HUES6 (cell line): ENCODE results near the gene SPATA22.

Experiments used
- H3K27ac ChIP-seq: 2 replicates; pipeline ENCODE4 v1.7.0; 2013; ENCODE audit warnings: low read depth, mild to moderate bottlenecking, low read length, inconsistent platforms
- H3K27me3 ChIP-seq: 2 replicates; pipeline ENCODE4 v1.6.1; 2013; ENCODE audit warnings: low read length; ENCODE audit not compliant: control insufficient read depth, insufficient read depth
- H3K36me3 ChIP-seq: 2 replicates; pipeline ENCODE4 v1.6.1; 2013; ENCODE audit warnings: low read length; ENCODE audit not compliant: control insufficient read depth, insufficient read depth
- H3K4me1 ChIP-seq: 2 replicates; pipeline ENCODE4 v1.6.1; 2013; ENCODE audit warnings: low read length; ENCODE audit not compliant: control insufficient read depth, insufficient read depth
- H3K4me3 ChIP-seq: 2 replicates; pipeline ENCODE4 v1.5.1; 2013; ENCODE audit warnings: low read depth, low read length
- H3K9ac ChIP-seq: one replicate; pipeline ENCODE4 v1.6.1; 2013; ENCODE audit warnings: mild to moderate bottlenecking, low read length
- H3K9me3 ChIP-seq: 2 replicates; pipeline ENCODE4 v1.6.1; 2013; ENCODE audit warnings: low read depth, low read length; ENCODE audit not compliant: control insufficient read depth, insufficient read depth

SPATA22 gene

DNA sequence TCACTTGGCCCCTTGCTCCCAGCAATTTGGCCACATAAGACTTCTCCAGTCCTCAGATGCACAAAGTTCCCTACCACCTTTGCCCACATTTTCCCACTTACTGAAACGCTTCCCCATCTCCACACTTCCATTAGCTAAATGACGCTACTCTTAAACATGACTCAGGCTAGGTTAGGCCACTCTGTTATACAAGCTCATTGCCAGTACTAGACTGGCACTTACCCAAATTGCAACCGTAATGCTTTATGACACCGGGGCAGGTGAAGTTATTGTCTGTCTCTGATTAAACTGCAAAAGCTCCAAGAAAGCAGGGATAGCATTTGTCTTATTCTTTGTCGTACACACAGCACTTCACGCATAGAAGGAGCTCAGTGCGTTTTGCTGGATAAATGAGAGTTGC lies 33.4 kb upstream of the SPATA22 start:
- H3K27me3 ChIP-seq: no peaks in the 10 kb centered on the region
- no peak overlapping the region for H3K4me3 ChIP-seq
- H3K4me1 ChIP-seq: no peaks in the 10 kb centered on the region
- no peak overlapping the region for H3K27ac ChIP-seq
- no peak overlapping the region for H3K9ac ChIP-seq
- no peaks in the 10 kb centered on the region for H3K36me3 ChIP-seq
- peaks cover 9% of the 10 kb centered on the region for H3K9me3 ChIP-seq

DNA sequence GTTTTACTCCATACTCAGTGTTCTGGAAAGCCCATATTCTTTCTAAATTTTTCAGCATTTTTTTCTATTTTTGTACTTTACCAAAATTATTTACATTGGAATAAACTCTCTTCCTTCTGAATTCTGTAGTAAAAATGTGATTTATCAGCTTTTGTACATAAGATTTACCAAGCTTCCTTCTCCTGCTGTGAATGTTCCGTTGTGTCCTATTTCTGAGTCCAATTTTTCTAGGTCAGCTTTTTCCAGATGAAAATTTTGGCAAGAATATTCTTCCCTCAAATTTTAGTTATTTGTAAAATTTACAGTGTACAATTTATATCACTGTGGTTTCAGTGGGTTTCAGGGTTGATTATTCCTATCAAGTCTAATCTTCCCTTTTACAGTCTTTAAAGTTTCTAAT lies 31.7 kb upstream of the SPATA22 start:
- no peak overlapping the region for H3K4me3 ChIP-seq
- H3K27ac ChIP-seq: no peak overlapping the region
- H3K27me3 ChIP-seq: no peaks in the 10 kb centered on the region
- H3K36me3 ChIP-seq: no peaks in the 10 kb centered on the region
- H3K4me1 ChIP-seq: peaks cover 3% of the 10 kb centered on the region; the same call in 1 of the 2 replicates
- H3K9ac ChIP-seq: no peak overlapping the region
- peaks cover 15% of the 10 kb centered on the region for H3K9me3 ChIP-seq

DNA sequence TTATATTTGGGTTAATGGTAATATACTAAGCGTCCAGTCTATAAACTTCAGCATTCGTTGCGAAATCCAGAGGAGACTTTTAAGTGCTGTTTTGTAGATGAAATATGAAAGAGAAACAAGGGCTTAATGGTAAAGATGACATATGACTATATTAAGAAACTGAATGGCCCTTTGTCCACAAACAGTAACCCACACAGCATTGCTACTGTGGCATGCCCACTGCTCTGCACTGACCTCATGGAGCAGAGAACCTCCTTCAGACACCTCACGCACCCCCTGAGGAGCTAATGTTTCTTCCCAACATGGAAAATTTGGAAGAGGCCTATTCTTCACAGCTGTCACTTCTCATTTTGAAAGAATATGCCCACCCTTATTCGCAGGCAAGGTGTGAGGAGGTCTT lies 30.8 kb upstream of the SPATA22 start:
- Histone ChIP-seq H3K36me3 (no peaks in the 10 kb centered on the region), H3K27ac (no peak overlapping the region), H3K9ac (no peak overlapping the region), H3K9me3 (peaks cover 15% of the 10 kb centered on the region), H3K4me1 (peaks cover 9% of the 10 kb centered on the region; the same call in 1 of the 2 replicates), H3K27me3 (no peaks in the 10 kb centered on the region), H3K4me3 (no peak overlapping the region)

DNA sequence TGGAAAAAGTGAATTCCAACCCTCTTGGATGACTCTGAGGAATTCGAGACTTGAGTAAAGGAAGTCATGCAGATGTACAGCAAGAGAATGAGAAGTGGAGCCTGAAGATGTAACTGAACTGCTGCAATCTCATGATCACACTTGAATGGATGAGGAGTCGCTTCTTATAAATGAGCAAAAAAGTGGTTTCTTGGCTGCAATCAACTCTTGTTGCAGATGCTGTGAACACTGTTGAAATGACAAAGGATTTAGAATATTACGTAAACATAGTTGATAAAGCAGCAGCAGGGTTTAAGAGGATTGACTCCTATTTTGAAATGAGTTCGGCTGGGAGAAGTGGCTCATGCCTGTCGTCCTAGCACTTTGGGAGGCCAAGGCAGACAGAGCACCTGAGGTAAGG lies 29.7 kb upstream of the SPATA22 start:
- Histone ChIP-seq H3K4me3 (no peak overlapping the region), H3K4me1 (peaks cover 9% of the 10 kb centered on the region; the same call in 1 of the 2 replicates), H3K9ac (no peak overlapping the region), H3K36me3 (no peaks in the 10 kb centered on the region), H3K27me3 (no peaks in the 10 kb centered on the region), H3K27ac (no peak overlapping the region), H3K9me3 (peaks cover 15% of the 10 kb centered on the region)

DNA sequence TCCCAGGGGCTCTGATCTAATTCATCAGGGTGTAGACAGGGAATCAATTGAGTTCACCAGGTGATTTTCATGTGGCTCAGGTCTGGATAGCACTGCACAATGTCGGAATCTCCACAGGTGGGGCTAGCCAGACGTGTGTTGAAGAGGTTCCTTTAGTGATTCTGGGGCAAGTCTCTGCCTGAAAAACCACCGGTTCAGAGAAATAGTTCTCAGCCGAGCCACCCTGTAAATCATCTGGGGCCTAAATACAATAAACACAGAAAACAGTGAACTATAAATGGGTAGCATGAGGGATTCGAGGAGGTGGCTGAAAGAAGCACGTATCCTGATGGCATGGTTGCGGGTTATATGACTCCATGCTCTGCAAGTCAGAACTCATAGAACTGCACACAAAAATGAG lies 25.5 kb upstream of the SPATA22 start:
- no peaks in the 10 kb centered on the region for H3K36me3 ChIP-seq
- no peak overlapping the region for H3K4me3 ChIP-seq
- no peak overlapping the region for H3K27ac ChIP-seq
- H3K4me1 ChIP-seq: peaks cover 9% of the 10 kb centered on the region; the same call in 1 of the 2 replicates
- no peak overlapping the region for H3K9ac ChIP-seq
- peaks cover 15% of the 10 kb centered on the region for H3K9me3 ChIP-seq
- no peaks in the 10 kb centered on the region for H3K27me3 ChIP-seq

DNA sequence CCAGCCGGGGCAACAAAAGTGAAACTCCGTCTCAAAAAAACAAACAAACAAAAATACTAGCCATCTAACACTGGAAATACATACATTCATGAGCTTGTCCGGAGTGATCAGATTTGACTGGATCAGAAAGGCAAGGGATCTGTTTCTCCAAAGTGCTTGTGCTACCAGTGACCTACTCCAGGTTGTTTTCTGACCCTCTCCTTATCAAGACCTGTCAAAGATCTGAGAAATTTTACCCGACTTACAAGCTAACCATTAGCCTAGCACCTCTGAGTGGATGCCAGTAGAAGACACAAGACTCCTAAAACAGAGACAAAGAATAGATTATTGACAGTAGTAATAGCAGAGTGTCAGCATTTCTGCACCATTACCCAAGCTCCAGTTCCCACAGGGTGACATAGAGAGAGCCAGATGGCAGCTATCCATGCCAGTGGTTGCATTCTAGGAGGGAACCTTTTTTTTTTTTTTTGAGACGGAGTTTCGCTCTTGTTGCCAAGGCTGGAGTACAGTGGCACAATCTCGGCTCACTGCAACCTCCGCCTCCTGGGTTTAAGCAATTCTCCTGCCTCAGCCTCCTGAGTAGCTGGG lies 14.0 kb upstream of the SPATA22 start:
- H3K4me1 ChIP-seq: peaks cover 38% of the 10 kb centered on the region
- H3K36me3 ChIP-seq: no peaks in the 10 kb centered on the region
- no peak overlapping the region for H3K27ac ChIP-seq
- H3K4me3 ChIP-seq: no peak overlapping the region
- no peak overlapping the region for H3K9ac ChIP-seq
- H3K9me3 ChIP-seq: no peaks in the 10 kb centered on the region
- no peaks in the 10 kb centered on the region for H3K27me3 ChIP-seq

DNA sequence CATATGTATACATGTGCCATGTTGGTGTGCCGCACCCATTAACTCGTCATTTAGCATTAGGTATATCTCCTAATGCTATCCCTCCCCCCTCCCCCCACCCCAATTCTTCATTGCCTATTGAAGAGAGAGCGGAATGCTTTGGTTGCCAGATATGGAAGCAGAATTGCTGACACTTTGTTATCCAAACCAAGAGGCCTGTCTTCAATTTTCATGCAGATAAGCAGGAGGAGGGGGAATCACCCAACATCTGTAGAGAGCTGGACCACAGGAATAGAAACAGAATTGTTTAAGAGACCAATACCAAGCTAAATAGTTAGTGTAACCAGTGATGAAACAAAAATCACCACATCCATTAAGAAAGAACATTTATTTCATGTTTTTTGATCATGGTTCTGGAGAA lies 11.2 kb upstream of the SPATA22 start:
- H3K4me1 ChIP-seq: peaks cover 26% of the 10 kb centered on the region
- H3K27ac ChIP-seq: no peak overlapping the region
- H3K4me3 ChIP-seq: no peak overlapping the region
- no peaks in the 10 kb centered on the region for H3K27me3 ChIP-seq
- no peaks in the 10 kb centered on the region for H3K36me3 ChIP-seq
- no peaks in the 10 kb centered on the region for H3K9me3 ChIP-seq
- no peak overlapping the region for H3K9ac ChIP-seq

DNA sequence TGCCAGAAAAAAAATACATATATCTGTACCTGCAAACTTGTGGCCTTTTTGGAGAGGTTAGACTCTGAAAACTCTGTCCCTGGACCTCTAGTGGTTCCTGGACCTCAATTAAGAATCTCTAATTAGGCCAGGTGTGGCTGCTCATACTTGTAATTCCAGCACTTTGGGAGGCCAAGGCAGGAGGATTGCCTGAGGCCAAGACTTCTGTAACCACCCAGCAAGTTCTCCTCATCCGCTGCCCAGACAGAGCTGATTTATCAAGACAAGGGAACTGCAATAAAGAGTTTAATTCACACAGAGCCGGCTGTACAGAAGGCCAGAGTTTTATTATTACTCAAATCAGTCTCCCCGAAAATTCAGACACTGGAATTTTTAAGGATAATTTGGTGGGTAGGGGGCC lies 8.4 kb upstream of the SPATA22 start:
- no peaks in the 10 kb centered on the region for H3K9me3 ChIP-seq
- H3K4me3 ChIP-seq: no peak overlapping the region
- peaks cover 29% of the 10 kb centered on the region for H3K4me1 ChIP-seq
- H3K36me3 ChIP-seq: no peaks in the 10 kb centered on the region
- H3K9ac ChIP-seq: no peak overlapping the region
- H3K27me3 ChIP-seq: no peaks in the 10 kb centered on the region
- H3K27ac ChIP-seq: no peak overlapping the region

DNA sequence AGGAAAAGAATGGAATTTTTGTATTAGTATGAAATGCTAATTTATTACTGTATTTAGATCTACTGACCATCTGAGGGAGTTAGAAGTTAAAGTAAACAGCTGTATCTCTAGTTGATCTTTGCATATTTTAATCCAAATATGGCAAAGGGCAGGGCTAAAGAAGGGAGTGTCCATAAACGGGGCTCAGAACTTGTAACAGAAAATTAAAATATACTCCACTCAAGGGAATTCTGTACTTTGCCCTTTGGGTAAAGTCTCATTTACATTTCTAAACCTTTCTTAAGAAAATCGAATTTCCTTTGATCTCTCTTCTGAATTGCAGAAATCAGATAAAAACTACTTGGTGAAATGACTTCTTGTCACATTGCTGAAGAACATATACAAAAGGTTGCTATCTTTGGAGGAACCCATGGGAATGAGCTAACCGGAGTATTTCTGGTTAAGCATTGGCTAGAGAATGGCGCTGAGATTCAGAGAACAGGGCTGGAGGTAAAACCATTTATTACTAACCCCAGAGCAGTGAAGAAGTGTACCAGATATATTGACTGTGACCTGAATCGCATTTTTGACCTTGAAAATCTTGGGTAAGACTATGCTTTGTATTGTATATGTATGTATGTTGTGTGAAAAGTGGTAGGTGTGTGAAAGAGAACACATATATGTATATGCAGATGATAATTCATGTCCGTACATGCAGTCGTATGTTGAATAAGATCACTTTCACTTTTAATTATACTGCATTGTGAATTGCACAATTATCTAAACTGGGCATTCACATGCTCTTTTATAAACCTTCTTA lies 4.4 kb upstream of the SPATA22 start, which contains the start of gene ASPA:
TSS of gene ASPA (plus strand) at position 186 of the 799 bp plus-strand sequence. CDS start at position 349, 163 bp downstream.
- Histone ChIP-seq H3K9ac (no peak within 1 kb of the TSS), H3K27ac (no peak within 1 kb of the TSS), H3K4me1 (peaks cover 9% of the 10 kb centered on the region), H3K9me3 (no peaks in the 10 kb centered on the region), H3K4me3 (no peak within 1 kb of the TSS), H3K36me3 (no peaks in the 10 kb centered on the region), H3K27me3 (no peaks in the 10 kb centered on the region)

DNA sequence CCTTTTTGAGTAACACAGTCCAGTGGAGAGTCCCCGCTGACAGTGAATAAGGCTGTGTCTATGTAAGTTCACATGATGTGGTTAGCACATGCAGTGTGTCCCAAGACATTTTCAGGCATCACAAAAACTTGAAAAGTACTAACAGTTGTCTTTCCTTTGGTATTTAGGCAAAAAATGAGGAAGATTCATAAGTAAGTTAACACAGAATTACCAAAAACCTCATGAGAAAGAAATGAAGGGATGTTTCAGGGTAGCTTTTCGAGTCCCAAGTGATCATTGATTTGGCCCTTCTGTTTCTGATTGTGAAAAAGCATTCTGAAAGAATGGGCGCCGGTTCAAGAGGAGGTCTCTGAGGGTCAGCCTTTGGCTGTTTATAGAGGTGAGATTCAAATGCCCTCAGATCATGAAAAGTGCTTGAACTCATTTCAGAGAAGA lies 3.6 kb upstream of the SPATA22 start:
- Histone ChIP-seq H3K4me3 (no peak overlapping the region), H3K27me3 (no peaks in the 10 kb centered on the region), H3K27ac (no peak overlapping the region)

DNA sequence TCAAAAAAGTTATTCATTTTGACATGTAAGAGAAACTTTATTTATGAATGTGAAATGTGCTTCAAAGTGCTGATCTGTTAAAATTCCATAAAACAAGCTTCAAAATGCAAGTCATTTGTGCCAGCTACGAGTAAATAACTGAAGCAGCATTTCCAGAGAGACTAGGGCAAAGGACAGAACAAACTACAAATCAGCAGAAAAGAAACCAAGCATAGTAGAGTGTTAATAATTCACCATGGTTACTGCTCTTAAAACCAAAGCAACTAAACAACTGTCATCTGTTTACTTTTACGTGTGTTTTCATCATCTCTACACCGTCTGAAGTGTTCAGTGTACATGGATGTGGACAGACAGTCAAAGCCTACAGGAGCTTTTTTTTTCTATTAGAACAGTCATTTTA lies 2.6 kb upstream of the SPATA22 start:
- Histone ChIP-seq H3K27me3 (no peaks in the 10 kb centered on the region), H3K36me3 (no peaks in the 10 kb centered on the region), H3K4me1 (peaks cover 9% of the 10 kb centered on the region), H3K9ac (no peak overlapping the region), H3K9me3 (no peaks in the 10 kb centered on the region), H3K4me3 (no peak overlapping the region), H3K27ac (no peak overlapping the region)

More for the DNA sequence above, 3.6 kb upstream of the SPATA22 start:
- peaks cover 9% of the 10 kb centered on the region for H3K4me1 ChIP-seq
- H3K36me3 ChIP-seq: no peaks in the 10 kb centered on the region
- H3K9me3 ChIP-seq: no peaks in the 10 kb centered on the region
- no peak overlapping the region for H3K9ac ChIP-seq
